Fibroblast of skin of abdomen (primary cell): ENCODE measurements around the gene OGFOD2.

Source experiments
- DNase-seq: peaks from one replicate; pipeline ENCODE4 v3.0.0-alpha.2; 2013

Gene OGFOD2

DNA sequence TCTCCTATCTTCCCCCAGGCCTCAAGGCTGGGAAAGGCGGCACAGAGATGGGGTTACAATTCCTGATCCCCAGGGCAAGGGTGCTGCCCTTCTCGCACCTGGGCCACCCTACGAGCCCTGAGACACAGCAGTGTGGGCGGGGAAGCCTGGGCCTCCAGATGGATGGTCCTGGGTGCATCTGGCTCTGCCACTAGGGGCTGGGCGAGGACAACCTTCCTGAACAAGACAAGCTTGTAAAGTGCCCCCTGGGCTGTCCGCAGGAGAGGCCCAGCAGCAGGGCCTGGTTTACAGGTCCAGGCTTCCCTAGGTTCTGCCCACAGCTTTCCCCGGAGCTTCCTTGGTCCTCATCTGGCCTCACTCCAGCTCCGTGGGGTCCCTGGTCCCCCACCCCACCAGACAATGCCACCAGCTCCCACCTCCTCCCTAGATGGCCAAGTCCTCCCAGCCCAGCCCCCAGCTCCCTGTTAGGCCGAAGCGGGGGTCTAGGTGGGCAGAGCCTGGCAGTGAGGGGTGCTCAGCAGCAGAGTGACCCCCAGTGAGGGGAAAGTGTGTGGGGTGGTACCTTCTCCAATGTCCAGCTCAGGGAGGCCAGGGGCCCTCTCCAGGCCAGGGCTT, 14.3 kb downstream of the OGFOD2 start:
- DNase-seq: no peak

- no peak for DNase-seq
Measured at GRCh38 chr12:122989874-122990419, 14.9 kb downstream of the OGFOD2 start.

DNA sequence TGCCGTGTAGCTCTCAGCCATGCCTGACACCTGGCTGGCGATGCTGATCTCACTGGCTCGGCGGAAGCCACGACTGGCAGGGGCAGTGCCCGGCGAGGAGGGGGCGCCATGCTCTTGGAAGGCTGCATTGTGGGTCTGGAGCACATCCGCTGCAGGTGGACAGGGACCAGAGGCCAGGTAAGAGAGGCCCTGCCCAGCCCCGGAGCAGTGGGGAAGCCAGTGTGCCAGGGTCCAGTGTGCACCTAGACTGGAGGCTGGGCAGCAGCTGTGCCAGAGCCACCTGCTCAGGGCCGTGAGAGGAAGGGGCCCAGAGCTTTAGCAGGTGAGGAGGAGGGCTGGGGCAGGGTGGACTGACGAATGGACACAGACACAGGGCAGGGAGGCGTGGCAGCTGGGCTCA, 15.5 kb downstream of the OGFOD2 start:
- DNase-seq: no peak

- DNase-seq: no peak
Measured at GRCh38 chr12:122990961-122991622, 16.0 kb downstream of the OGFOD2 start.

GRCh38 chr12:122991623-122992275, 16.7 kb downstream of the OGFOD2 start:
- DNase-seq: no peak

GRCh38 chr12:122992386-122992785, 17.3 kb downstream of the OGFOD2 start:
- DNase-seq: no peak

GRCh38 chr12:122994140-122994675, 19.2 kb downstream of the OGFOD2 start:
- no peak for DNase-seq

- DNase-seq: no peak
Measured at GRCh38 chr12:122994781-122995502, 19.9 kb downstream of the OGFOD2 start.

- DNase-seq: no peak
Measured at GRCh38 chr12:122995503-122996187, 20.6 kb downstream of the OGFOD2 start.

DNA sequence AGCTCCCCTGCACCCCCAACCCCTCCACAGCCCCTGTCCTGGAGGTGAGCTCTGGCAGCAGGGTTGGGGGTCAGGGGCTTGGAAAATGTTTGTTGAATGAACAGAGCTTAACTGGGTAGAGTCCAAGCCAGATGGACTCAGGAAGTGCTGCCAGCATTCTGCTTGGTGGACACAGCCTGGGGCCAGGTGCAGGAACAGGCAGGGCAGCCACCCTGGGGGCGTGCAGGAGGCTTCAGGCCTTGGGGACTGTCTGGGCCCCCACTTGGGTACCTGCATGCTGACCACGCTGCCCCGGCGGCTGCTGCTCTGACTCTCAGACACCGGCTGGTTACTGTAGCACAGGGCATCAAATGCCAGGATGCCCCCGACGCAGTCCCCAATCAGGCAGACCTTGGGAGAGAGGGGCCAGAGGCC, 21.2 kb downstream of the OGFOD2 start:
- no peak for DNase-seq

DNA sequence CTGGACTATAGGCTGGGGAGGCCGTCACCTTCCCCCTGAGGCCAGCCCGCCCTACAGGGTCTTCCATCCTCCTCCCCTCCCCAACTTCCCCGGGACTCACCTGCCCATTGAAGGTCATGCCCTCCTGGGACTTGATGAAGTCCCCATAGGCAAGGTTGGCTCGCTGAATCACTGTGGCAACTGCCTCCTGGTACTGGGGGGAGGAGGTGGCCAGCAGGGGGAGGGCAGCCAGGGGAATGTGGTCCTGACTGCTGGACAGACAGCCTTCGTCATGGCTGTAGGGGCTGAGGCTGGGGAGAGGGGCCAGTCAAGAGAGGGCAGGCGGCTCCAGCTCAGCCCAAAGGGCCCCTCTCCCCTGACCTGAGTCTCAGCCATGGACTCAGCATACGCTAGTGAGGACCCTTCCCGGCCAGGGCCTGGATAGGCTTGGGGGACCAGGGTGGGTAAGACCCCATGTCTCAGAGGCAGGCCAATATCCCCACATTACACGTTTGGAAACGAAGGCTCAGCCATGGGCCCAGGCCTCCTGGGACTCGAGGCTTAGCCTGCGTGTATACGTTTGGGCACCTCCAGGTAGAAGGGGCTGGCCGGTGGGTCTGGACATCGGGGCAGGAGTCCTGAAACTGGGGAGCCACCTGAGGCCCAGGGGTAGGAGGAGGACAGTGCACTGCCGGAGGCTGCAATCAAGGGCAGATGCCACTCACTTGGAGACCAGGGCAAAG, 21.7 kb downstream of the OGFOD2 start:
- DNase-seq: no peak

DNA sequence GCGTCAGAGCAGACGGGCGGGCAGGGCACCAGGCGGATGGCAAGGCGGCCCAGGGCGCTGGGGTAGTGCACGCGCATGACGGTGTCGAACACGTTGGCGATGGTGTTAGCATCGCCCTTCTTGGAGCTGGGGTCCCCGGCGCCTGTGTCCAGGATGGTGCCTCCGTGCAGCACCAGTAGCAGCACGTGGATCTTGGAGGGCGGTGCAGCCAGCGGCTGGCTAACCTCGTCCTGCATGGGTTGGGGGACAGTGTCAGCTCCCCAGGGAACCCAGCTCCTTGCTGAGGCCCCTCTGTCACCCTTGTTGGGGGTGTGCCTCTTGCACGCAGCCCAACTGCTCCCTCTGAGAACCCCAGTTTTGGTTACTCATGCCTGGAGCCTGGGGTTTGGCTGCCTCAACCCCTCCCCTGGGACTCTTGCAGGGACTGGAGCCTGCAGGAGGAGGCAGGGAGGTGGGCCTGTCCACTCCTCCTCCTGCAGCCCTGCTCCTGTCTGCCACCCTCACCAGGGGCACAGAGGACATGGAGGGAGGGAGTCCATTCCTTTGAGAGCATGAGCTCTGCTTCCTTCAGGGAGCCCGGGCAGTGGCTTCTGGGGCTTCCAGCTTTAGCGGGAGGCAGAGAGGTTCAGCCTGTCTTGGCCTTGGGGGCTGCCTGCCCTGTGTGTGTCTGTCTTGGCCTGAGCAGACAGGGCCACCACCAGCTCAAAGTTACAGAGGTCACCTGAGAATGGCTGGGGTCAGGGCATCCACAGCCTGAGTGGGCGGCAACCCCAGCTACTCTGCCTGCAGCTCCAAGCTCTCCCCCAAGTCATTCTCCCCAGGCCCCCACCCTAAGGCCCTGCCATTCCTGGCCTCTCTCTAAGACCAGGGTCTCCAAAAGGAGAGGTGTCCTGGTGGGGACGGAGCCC, 22.6 kb downstream of the OGFOD2 start:
- DNase-seq: no peak

DNA sequence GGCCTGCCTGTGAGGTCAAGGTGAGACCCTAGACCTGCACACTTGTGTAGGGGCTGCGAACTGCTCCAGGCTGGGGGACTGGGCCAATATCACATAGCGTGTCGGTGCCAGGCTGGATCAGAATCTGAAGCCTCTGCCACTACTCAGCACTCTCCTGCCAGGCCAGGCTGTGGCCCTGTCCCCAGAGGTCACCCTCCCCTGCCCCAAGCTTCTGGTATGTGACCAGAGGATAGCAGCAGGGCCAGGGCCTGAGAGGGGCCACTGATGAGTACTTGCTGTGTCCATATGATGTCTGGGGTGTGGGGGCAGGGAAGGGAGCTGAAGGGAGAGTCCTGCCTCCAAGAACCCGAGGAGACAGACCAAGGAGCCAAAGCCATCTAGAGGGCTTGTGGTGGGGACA, 23.3 kb downstream of the OGFOD2 start:
- no peak for DNase-seq

DNA sequence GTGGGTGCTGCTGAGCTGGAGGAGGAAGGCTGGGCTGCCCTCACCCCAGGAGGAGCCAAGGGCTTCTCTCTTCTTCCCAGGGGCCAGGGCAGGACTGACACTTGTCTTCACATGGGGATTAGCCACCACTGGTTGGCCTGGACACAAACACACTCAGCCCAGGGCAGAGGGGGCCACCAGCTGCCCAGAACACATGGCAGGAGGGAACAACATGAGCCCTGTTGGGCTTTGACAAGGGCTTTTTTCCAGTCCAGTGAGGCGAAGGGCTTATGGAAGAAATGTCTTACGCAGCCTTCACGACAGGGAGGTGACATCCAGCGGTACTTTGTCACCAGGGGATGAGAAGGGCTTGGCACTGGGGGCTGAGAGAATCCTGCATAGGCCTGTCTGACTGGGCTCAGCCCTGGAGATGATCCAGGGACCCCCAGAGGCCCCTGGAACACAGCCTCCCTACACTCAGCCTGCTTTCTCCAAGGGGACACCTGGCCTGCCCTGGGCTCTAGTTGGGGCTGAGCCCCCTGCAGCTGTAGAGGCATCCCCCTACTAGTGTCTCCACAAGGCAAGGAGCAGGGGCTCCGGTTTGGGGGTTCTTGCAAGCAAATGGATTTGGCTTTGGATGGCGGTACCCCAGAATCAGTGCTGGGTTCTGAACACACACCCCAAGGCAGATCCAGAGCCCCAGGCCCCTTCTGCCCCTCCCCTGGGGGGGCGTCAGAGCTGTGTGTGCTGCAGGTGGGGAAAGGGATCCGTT, 24.3 kb downstream of the OGFOD2 start:
- no peak for DNase-seq

DNA sequence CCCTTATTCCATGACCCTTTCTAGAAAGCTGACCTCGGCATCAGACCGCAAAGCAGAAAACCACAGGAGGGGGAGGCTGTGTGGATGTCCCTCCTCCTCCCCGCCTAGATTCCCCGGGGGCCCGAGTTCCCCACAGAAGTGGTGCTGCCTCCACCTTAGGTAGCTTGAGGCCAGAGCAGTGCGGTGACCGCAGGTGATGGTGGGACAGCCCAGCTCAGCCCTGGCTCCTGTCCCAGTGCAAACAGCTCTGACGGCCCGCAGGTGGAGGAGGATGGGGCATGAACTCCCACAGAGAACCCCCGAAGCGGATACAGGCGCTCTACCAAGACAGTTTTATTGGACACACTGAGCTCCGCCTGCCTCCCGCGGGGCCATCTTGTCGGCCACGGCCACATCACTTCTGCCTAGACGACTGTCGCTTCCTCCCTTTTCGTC, 25.0 kb downstream of the OGFOD2 start:
- DNase-seq: no peak

- DNase-seq: no peak
Measured at GRCh38 chr12:123000578-123000977, 25.5 kb downstream of the OGFOD2 start.

DNA sequence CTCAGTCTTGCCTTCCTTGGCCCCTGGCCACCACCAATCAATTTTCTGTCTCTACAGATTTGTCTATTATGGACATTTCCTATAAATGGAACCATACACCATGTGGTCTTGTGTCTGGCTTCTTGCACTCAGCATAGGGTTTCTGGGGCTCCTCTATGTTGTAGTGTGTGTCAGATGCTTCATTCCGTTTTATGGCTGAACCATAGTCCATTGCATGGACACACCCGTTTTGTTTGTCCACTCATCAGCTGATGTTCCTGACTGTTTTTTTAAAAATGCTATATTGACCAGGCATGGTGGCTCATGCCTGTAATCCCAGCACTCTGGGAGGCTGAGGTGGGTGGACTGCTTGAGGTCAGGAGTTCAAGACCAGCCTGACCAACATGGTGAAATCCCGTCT, 26.4 kb downstream of the OGFOD2 start:
- no peak for DNase-seq

- DNase-seq: no peak
Measured at GRCh38 chr12:123003257-123003656, 28.2 kb downstream of the OGFOD2 start.

GRCh38 chr12:123004287-123004686, 29.2 kb downstream of the OGFOD2 start:
- no peak for DNase-seq
